ENCODE results near the gene FAM163A. TPM values are rescaled to one million over a fixed set of nuclear protein-coding genes. Genes with fewer than 3 reads are reported as not detected.

Gene FAM163A
- total and polyA plus RNA-seq, 12 donors: 0.07 to 0.30 (median 0.15) TPM; not detected in 4

DNA sequence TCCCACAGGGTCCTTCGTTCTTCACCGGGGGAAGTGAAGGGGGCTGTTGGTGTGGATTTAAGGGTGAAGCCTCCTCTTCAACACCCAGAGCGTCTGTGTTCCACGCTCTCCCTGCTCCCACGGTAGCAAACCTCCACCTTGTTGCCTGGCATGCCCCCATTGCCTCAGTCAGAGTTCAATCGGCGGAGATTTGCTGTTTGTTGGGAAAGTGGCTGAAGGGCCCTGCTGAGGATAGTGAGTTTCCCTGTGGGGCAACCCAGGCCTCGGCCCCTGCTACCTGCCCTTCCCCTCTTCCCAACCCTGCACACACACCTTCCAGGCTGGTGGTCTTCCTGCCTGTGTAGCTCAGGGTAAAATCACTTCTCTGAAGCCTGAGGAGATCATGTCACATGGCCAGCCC is 74.0 kb downstream of the FAM163A start:
- ATAC-seq (no peak), DNase-seq (no peak)
- H3K27ac ChIP-seq: peak overlapping the region in 7 of 10 donors; percentile 8 to 75 (median 59)
- H3K36me3 ChIP-seq: no peaks in the 10 kb centered on the region
- 91 to 95% methylated on average over 8 of the region's 8 CpGs for WGBS, 2 donors
- TF ChIP-seq, protein P1, sequence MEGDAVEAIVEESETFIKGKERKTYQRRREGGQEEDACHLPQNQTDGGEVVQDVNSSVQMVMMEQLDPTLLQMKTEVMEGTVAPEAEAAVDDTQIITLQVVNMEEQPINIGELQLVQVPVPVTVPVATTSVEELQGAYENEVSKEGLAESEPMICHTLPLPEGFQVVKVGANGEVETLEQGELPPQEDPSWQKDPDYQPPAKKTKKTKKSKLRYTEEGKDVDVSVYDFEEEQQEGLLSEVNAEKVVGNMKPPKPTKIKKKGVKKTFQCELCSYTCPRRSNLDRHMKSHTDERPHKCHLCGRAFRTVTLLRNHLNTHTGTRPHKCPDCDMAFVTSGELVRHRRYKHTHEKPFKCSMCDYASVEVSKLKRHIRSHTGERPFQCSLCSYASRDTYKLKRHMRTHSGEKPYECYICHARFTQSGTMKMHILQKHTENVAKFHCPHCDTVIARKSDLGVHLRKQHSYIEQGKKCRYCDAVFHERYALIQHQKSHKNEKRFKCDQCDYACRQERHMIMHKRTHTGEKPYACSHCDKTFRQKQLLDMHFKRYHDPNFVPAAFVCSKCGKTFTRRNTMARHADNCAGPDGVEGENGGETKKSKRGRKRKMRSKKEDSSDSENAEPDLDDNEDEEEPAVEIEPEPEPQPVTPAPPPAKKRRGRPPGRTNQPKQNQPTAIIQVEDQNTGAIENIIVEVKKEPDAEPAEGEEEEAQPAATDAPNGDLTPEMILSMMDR (IDR thresholded peaks at IDR 0.05): no peak
- intact Hi-C loops (cut with DNase I): loop anchor here in 1 of 10 donors (5.0 kb wide), 1 partner anchor 65 kb away; the partner anchor contains the start of gene TOR1AIP1
- no peak overlapping the region for H3K4me3 ChIP-seq
- peaks cover 5 to 50% (median 35%) of the 10 kb centered on the region in 9 donors for H3K4me1 ChIP-seq
- no peaks in the 10 kb centered on the region for H3K9me3 ChIP-seq
- H3K27me3 ChIP-seq: peaks cover 0 to 7% (median 0%) of the 10 kb centered on the region in 7 donors

DNA sequence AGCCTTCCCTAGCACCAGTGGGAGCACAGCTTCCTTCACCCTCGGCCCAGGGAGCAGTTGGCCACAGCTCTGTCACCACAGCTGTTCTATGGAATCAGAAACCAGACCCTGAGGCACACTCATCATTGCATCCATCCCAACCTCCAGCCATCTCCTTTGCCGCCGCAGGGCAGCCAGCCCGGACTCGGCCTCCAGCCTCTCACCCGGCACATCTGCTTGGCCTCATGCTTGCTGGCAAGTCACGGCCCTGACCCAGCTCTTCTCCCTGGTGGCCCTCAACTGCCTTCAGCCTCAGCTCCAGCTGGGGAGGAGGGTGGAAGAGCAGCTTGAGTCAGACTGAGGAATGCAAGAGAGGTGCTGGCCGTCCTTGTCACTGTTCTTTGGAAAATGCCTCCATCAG is 74.7 kb downstream of the FAM163A start:
- no peaks in the 10 kb centered on the region for H3K9me3 ChIP-seq
- TF ChIP-seq, protein P1 (IDR thresholded peaks at IDR 0.05): no peak
- WGBS, 2 donors: 58 to 64% methylated on average over 8 of the region's 8 CpGs
- peak; percentile 4 to 75 (median 20) for ATAC-seq
- H3K27ac ChIP-seq: peak overlapping the region in 9 of 10 donors; percentile 10 to 83 (median 57)
- intact Hi-C loops (cut with DNase I): loop anchor here in 1 of 10 donors (5.0 kb wide), 1 partner anchor 65 kb away; the partner anchor contains the start of gene TOR1AIP1
- no peak overlapping the region for H3K4me3 ChIP-seq
- peak; percentile 48 to 75 for DNase-seq
- peaks cover 5 to 50% (median 35%) of the 10 kb centered on the region in 9 donors for H3K4me1 ChIP-seq
- no peaks in the 10 kb centered on the region for H3K36me3 ChIP-seq
- peaks cover 0 to 5% (median 0%) of the 10 kb centered on the region in 7 donors for H3K27me3 ChIP-seq

DNA sequence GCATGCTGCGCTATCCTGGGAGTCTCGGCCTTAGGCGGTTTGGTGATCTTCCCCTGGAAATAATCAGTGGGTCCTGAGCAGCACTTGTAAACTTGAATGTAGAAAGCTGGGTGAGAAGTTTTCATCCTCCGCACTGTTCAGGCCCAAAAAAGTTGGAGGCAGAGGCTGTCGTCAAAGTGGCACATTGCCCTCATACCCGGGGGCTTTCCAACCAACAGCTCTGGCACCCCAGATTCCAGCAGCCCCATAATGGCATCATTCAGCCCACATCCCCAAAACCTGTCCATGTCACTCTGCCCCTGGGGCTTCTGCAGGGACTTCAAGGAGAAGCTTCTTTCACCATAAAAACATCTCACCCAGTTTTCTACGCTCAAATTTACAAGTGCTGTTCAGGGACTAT is 75.2 kb downstream of the FAM163A start:
- peaks cover 0 to under 1% (median 0%) of the 10 kb centered on the region in 7 donors for H3K27me3 ChIP-seq
- no peaks in the 10 kb centered on the region for H3K9me3 ChIP-seq
- intact Hi-C loops (cut with DNase I): loop anchor here in 1 of 10 donors (5.0 kb wide), 1 partner anchor 64 kb away; the partner anchor contains the start of gene TOR1AIP1
- TF ChIP-seq, protein P1 (IDR thresholded peaks at IDR 0.05): no peak
- H3K4me3 ChIP-seq: no peak overlapping the region
- H3K27ac ChIP-seq: peak overlapping the region in 9 of 10 donors; percentile 34 to 83 (median 57)
- 65 to 78% methylated on average over 7 of the region's 7 CpGs for WGBS, 2 donors
- DNase-seq (no peak), ATAC-seq (no peak)
- no peaks in the 10 kb centered on the region for H3K36me3 ChIP-seq
- peaks cover 5 to 50% (median 35%) of the 10 kb centered on the region in 9 donors for H3K4me1 ChIP-seq

DNA sequence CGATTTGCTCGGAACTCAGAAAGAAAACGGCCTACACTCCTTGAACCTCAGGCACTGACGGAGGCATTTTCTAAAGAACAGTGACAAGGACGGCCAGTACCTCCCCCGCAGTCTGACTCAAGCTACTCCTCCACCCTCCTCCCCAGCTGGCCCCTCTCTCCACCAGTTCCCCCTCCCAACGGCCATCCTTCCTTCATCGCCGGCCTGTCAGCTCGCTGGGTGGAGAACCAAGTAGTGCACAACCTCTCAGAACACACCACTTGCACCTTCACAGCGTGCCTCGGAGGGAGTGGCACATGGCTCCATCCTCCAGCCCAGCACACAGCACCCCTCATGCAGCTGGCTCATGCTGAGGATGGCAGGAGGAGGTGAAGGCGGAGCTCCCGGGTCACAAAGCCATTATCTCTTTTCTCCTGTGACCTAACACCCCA is 75.7 kb downstream of the FAM163A start:
- no peaks in the 10 kb centered on the region for H3K9me3 ChIP-seq
- TF ChIP-seq, protein P1 (IDR thresholded peaks at IDR 0.05): no peak
- H3K27ac ChIP-seq: peak overlapping the region in 7 of 10 donors; percentile 39 to 83 (median 59)
- ATAC-seq (peak in 2 of 8 donors; percentile 21 to 31), DNase-seq (peak; percentile 29 to 31)
- H3K4me3 ChIP-seq: no peak overlapping the region
- no peaks in the 10 kb centered on the region for H3K36me3 ChIP-seq
- no peaks in the 10 kb centered on the region for H3K27me3 ChIP-seq
- peaks cover 5 to 50% (median 35%) of the 10 kb centered on the region in 9 donors for H3K4me1 ChIP-seq
- intact Hi-C loops (cut with DNase I): loop anchor here in 1 of 10 donors (5.0 kb wide), 1 partner anchor 64 kb away; the partner anchor contains the start of gene TOR1AIP1
- 64 to 68% methylated on average over 14 of the region's 14 CpGs for WGBS, 2 donors

All from heart right ventricle (tissue), 16 donors.